ENCODE measurements around the gene CATSPER1. TPM values are rescaled to one million over a fixed set of nuclear protein-coding genes. Genes with fewer than 3 reads are reported as not detected.

CATSPER1 gene
- total RNA-seq, 1 donor, result not detected

DNA sequence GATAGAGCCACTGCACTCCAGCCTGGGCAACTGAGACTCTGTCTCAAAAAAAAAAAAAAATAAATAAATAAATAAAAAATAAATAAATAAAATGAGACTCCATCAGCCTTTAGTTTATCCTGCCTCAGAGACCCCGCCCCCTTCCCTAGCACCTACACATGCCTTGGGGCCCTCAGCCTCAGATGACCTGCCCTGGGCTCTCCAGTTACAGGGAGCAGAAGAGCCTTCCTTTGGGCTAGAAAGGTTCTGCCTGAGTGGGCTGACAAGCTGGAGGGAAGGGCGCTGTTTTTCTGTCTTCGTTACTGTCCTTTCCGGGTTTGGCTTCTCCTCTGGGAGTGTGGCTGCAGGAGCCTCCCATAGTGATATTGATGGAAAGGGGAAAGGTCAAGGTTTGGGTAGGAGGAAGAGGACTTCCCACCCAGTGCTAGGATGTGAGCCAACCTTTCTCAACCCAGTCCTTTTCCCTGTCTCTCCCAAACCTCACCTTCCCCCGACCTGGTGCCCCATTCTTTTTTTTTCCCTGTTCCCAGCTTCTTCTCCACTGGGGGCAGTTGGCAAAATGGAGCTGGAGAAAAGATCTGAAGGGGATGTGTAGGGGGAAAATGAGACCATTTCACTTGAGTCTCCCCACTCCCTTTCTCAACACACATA lies 24.4 kb upstream of the CATSPER1 start:
- Histone ChIP-seq H3K79me2 (ENCODE audit: insufficient read depth, low read length) (peaks cover 32% of the 10 kb centered on the region), H3K27ac (ENCODE audit: low read depth, low read length) (no peak overlapping the region), H3K4me1 (ENCODE audit: insufficient read depth, low read length) (peaks cover 13% of the 10 kb centered on the region), H3K4me3 (ENCODE audit: insufficient read depth, low read length) (no peak overlapping the region), H3K27me3 (ENCODE audit: insufficient read depth, low read length) (peaks cover 16% of the 10 kb centered on the region), H3K36me3 (ENCODE audit: insufficient read depth, low read length) (peaks cover 18% of the 10 kb centered on the region), H3K9me3 (ENCODE audit: low read depth, low read length) (no peaks in the 10 kb centered on the region), H3K4me2 (ENCODE audit: insufficient read depth, low read length) (peak overlapping the region; percentile 100), H2AFZ (ENCODE audit: low read length) (peak overlapping the region; percentile 92), H4K20me1 (ENCODE audit: insufficient read depth, low read length) (peaks cover 10% of the 10 kb centered on the region)
- TF ChIP-seq, protein P1, sequence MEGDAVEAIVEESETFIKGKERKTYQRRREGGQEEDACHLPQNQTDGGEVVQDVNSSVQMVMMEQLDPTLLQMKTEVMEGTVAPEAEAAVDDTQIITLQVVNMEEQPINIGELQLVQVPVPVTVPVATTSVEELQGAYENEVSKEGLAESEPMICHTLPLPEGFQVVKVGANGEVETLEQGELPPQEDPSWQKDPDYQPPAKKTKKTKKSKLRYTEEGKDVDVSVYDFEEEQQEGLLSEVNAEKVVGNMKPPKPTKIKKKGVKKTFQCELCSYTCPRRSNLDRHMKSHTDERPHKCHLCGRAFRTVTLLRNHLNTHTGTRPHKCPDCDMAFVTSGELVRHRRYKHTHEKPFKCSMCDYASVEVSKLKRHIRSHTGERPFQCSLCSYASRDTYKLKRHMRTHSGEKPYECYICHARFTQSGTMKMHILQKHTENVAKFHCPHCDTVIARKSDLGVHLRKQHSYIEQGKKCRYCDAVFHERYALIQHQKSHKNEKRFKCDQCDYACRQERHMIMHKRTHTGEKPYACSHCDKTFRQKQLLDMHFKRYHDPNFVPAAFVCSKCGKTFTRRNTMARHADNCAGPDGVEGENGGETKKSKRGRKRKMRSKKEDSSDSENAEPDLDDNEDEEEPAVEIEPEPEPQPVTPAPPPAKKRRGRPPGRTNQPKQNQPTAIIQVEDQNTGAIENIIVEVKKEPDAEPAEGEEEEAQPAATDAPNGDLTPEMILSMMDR (IDR thresholded peaks at IDR 0.05; ENCODE audit: extremely low read depth, low read depth, low read length), result peak; percentile 11
- DNase-seq (ENCODE audit: insufficient read length, low spot score, missing footprints), result peak; percentile 79

DNA sequence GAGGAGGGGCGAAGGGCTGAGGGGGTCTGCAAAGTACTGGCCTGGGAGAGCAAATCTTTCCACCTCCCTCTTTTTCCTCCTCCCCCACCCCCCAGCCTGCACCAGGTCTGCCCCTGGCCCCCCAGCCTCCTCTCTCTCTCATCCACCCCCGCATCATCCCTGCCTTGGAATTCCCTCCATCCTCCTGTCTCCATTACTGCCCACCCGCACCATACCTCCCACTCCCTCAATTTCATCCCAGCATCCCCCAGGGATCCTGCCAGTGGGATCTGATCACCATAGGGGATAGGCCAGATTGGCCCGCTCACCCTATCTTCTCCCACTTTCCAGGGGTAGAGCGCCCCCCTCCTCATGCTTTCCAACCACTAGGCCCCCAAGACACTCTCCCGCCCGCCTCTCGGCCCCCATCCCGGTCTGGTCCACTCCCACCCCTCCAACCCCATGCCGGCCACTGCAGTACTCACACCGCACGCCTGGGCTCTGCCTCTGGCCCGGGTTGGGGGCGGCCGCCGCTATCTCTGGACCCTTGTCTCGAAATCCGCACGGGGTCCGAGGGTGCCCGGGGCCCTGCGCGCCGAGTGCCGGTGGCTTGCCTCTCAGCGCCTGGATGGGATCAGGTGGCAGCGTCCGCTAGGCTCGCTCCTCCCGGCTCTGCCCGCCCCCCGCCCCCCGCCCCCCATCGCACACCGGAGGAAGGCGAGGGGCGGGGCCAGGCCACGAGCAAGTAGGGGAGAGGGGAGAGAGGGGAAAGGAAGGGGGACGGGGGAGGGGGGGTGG lies 22.5 kb upstream of the CATSPER1 start, which contains the start of gene GAL3ST3:
GAL3ST3 (minus strand) TSS at position 615 of the 777 bp plus-strand sequence. CDS start 3,746 bp downstream, outside the sequence.
- Histone ChIP-seq H3K27ac (ENCODE audit: low read depth, low read length) (no peak within 1 kb of the TSS), H3K79me2 (ENCODE audit: insufficient read depth, low read length) (peaks cover 17% of the 10 kb centered on the region), H3K27me3 (ENCODE audit: insufficient read depth, low read length) (peaks cover 16% of the 10 kb centered on the region), H3K4me2 (ENCODE audit: insufficient read depth, low read length) (no peak within 1 kb of the TSS), H2AFZ (ENCODE audit: low read length) (no peak within 1 kb of the TSS), H3K4me3 (ENCODE audit: insufficient read depth, low read length) (no peak within 1 kb of the TSS), H3K4me1 (ENCODE audit: insufficient read depth, low read length) (peaks cover 13% of the 10 kb centered on the region), H3K9me3 (ENCODE audit: low read depth, low read length) (no peaks in the 10 kb centered on the region), H3K36me3 (ENCODE audit: insufficient read depth, low read length) (peaks cover 4% of the 10 kb centered on the region), H4K20me1 (ENCODE audit: insufficient read depth, low read length) (peaks cover 4% of the 10 kb centered on the region)
- TF ChIP-seq, protein P1 (IDR thresholded peaks at IDR 0.05; ENCODE audit: extremely low read depth, low read depth, low read length), result no peak
- peak; percentile 86 for DNase-seq (ENCODE audit: insufficient read length, low spot score, missing footprints)

DNA sequence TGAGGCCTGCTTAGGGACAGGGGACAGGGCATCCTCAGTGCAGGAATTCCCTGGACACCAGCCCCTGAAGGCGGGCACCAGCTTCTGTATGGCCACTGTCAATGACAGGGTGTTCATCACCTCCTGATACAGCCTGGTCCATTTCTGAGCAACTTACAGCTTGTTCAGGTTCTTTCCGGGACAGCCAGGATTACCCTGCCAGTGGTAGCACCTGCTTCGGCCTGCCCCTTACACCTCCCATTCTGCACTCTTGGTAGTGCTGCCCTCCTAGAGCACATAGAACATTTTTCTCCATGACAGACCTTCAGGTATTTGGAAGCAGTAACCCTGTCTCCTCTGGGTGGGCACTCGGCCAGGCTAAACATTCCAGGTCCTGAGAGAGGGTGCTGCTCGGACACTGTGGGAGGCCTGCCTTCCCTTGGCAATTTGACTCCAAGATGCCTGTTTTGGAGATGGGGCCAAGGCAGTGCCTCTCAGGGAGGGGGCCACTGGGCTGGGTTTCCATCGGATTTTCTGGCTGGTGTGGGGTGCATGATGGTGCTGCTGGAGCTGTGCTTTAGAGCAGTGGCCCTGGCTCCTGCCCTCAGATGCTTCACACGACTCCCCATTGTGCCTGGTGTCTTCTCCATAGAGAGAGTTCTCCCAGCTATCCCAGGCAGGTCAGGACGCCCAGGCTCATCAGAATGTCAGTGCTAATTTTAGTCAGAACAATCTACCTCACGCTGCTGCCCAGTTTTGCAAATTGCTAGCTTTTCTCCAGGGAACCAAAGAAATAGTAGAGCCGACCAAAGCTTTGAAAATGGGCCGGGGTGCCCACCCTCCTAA lies 21.5 kb upstream of the CATSPER1 start:
- TF ChIP-seq, protein P1 (IDR thresholded peaks at IDR 0.05; ENCODE audit: extremely low read depth, low read depth, low read length), result no peak
- H2AFZ ChIP-seq (ENCODE audit: low read length), result no peak overlapping the region
- H3K4me2 ChIP-seq (ENCODE audit: insufficient read depth, low read length), result no peak overlapping the region
- peak; percentile 71 for DNase-seq (ENCODE audit: insufficient read length, low spot score, missing footprints)
- no peak overlapping the region for H3K4me3 ChIP-seq (ENCODE audit: insufficient read depth, low read length)
- H4K20me1 ChIP-seq (ENCODE audit: insufficient read depth, low read length), result no peaks in the 10 kb centered on the region
- H3K4me1 ChIP-seq (ENCODE audit: insufficient read depth, low read length), result peaks cover 5% of the 10 kb centered on the region
- H3K79me2 ChIP-seq (ENCODE audit: insufficient read depth, low read length), result peaks cover 7% of the 10 kb centered on the region
- no peak overlapping the region for H3K27ac ChIP-seq (ENCODE audit: low read depth, low read length)
- H3K36me3 ChIP-seq (ENCODE audit: insufficient read depth, low read length), result no peaks in the 10 kb centered on the region
- peaks cover 16% of the 10 kb centered on the region for H3K27me3 ChIP-seq (ENCODE audit: insufficient read depth, low read length)
- no peaks in the 10 kb centered on the region for H3K9me3 ChIP-seq (ENCODE audit: low read depth, low read length)
